GM23338 (cell line): ENCODE data around the gene PTPRN2. TPM values are rescaled to one million over a fixed set of nuclear protein-coding genes. Genes with fewer than 3 reads are reported as not detected.

Experiments
- ATAC-seq: fragments of 200-7000 bp; cut with Tn5 transposase; 3 replicates; pipeline ENCODE4 v1.9.1; 2020
- DNase-seq: peaks from one replicate; pipeline ENCODE4 v3.0.0-alpha.2; 2015; ENCODE audit warnings: low spot score
- H2AFZ ChIP-seq: fragments of 200-600 bp; sonication (generic); 2 replicates; pipeline ENCODE4 v1.8.0; 2016; ENCODE audit warnings: antibody characterized with exemption, mild to moderate bottlenecking, moderate library complexity
- H3F3A ChIP-seq: fragments of 200-600 bp; sonication (generic); replicated peaks from 2 replicates; pipeline ENCODE4 v1.8.0; 2017; ENCODE audit warnings: antibody characterized with exemption, mixed run types, low read depth
- H3K27ac ChIP-seq: fragments of 200-600 bp; sonication (generic); 2 replicates; pipeline ENCODE4 v1.6.1; 2016; ENCODE audit warnings: low read depth
- H3K27me3 ChIP-seq: fragments of 200-600 bp; sonication (generic); 2 replicates; pipeline ENCODE4 v1.8.0; 2016; ENCODE audit warnings: mild to moderate bottlenecking, mixed run types, moderate library complexity; ENCODE audit not compliant: insufficient read depth
- H3K36me3 ChIP-seq: fragments of 200-600 bp; sonication (generic); 2 replicates; pipeline ENCODE4 v1.8.0; 2016; ENCODE audit warnings: mild to moderate bottlenecking; ENCODE audit not compliant: insufficient read depth
- H3K4me1 ChIP-seq: fragments of 200-600 bp; sonication (generic); 2 replicates; pipeline ENCODE4 v1.8.0; 2016; ENCODE audit warnings: mild to moderate bottlenecking, moderate library complexity; ENCODE audit not compliant: insufficient read depth
- H3K4me2 ChIP-seq: fragments of 200-600 bp; sonication (generic); 2 replicates; pipeline ENCODE4 v1.7.1; 2017; ENCODE audit warnings: mixed run types
- H3K4me3 ChIP-seq: fragments of 200-600 bp; sonication (generic); 2 replicates; pipeline ENCODE4 v1.6.1; 2016; ENCODE audit warnings: mixed run types
- H3K79me2 ChIP-seq: fragments of 200-600 bp; sonication (generic); replicated peaks from 2 replicates; pipeline ENCODE4 v1.8.0; 2017; ENCODE audit warnings: mild to moderate bottlenecking; ENCODE audit not compliant: insufficient read depth
- H3K9me2 ChIP-seq: fragments of 200-600 bp; sonication (generic); 2 replicates; pipeline ENCODE4 v1.8.0; 2017; ENCODE audit not compliant: insufficient read depth
- H4K20me1 ChIP-seq: fragments of 200-600 bp; sonication (generic); replicated peaks from 2 replicates; pipeline ENCODE4 v1.8.0; 2017; ENCODE audit warnings: mild to moderate bottlenecking; ENCODE audit not compliant: insufficient read depth
- H3K27ac Mint-ChIP-seq: 2 replicates; pipeline ENCODE4 v1.8.0; 2020; ENCODE audit warnings: inconsistent platforms, mild to moderate bottlenecking, moderate library complexity, mixed read lengths
- H3K27me3 Mint-ChIP-seq: 3 replicates; pipeline ENCODE4 v1.8.0; 2022; ENCODE audit warnings: low read depth, mild to moderate bottlenecking, moderate library complexity, mixed read lengths, inconsistent platforms; ENCODE audit not compliant: insufficient read depth, poor library complexity
- H3K36me3 Mint-ChIP-seq: 3 replicates; pipeline ENCODE4 v1.8.0; 2021; ENCODE audit warnings: low read depth, mild to moderate bottlenecking, inconsistent platforms, moderate library complexity, mixed read lengths
- H3K4me1 Mint-ChIP-seq: 3 replicates; pipeline ENCODE4 v1.8.0; 2020; ENCODE audit warnings: mild to moderate bottlenecking, inconsistent platforms, mixed read lengths
- H3K4me3 Mint-ChIP-seq: 3 replicates; pipeline ENCODE4 v1.8.0; 2021; ENCODE audit warnings: moderate library complexity, mild to moderate bottlenecking, inconsistent platforms, mixed read lengths
- H3K9me3 Mint-ChIP-seq: 3 replicates; pipeline ENCODE4 v1.8.0; 2020; ENCODE audit warnings: moderate library complexity, mild to moderate bottlenecking, inconsistent platforms, mixed read lengths
- CTCF ChIP-seq, 2 experiments: fragments of 200-600 bp in 1 of 2; sonication (generic) in 1 of 2; conservative IDR thresholded peaks; 2 replicates each; pipeline versions ENCODE4 v1.5.1 to v1.6.1; 2016 to 2017; ENCODE audit warnings: antibody characterized with exemption in 2 of 2, low read depth in 2 of 2, mild to moderate bottlenecking in 2 of 2, moderate library complexity in 1 of 2
- JUNB ChIP-seq: IDR thresholded peaks from one replicate; pipeline ENCODE4 v1.6.1; 2016; ENCODE audit warnings: antibody characterized with exemption; ENCODE audit not compliant: unreplicated experiment
- REST ChIP-seq: IDR thresholded peaks from one replicate; pipeline ENCODE4 v1.6.1; 2018; ENCODE audit warnings: antibody characterized with exemption; ENCODE audit not compliant: unreplicated experiment
- STAT1 ChIP-seq: IDR thresholded peaks from one replicate; pipeline ENCODE4 v1.6.1; 2016; ENCODE audit warnings: antibody characterized with exemption; ENCODE audit not compliant: unreplicated experiment
- ZNF331 ChIP-seq: fragments of 250-450 bp; sonication (Bioruptor Pico); IDR thresholded peaks from 2 replicates; pipeline ENCODE4 v1.5.0; 2020; ENCODE audit warnings: low read depth, mild to moderate bottlenecking, moderate library complexity
- polyA plus RNA-seq: library from polyadenylated mRNA; unstranded; fragments of >200 nt; fragmentation: Nextera tagmentation; extraction: Ambion mirVana; gene quantifications from 2 replicates; pipeline ENCODE4 v1.2.1, GENCODE V29; 2016
- total RNA-seq: library from RNA; depleted of rRNA; stranded (reverse); fragments of >200 nt; shearing (Covaris generic); gene quantifications from 2 replicates; pipeline ENCODE4 v1.2.3, GENCODE V29; 2014

Gene PTPRN2
- total and polyA plus RNA-seq, 2 experiments from 2014 or later = 0.87 to 4.0 TPM

GRCh38 chr7:158065340-158065739 is 522.3 kb downstream of the PTPRN2 start:
- no peak for TF ChIP-seq ZNF331
- Histone ChIP-seq H4K20me1 (no peaks in the 10 kb centered on the region), H3K27me3 (no peaks in the 10 kb centered on the region), H2AFZ (no peak overlapping the region), H3K27ac (no peak overlapping the region), H3K4me1 (no peaks in the 10 kb centered on the region), H3K4me2 (no peak overlapping the region), H3F3A (no peaks in the 10 kb centered on the region), H3K4me3 (no peak overlapping the region), H3K79me2 (no peaks in the 10 kb centered on the region), H3K36me3 (no peaks in the 10 kb centered on the region), H3K9me2 (no peaks in the 10 kb centered on the region)
- H3K4me3 Mint-ChIP-seq = no peak overlapping the region
- DNase-seq = no peak
- H3K9me3 Mint-ChIP-seq = peaks cover 75% of the 10 kb centered on the region
- no peak for ATAC-seq
- H3K4me1 Mint-ChIP-seq = no peaks in the 10 kb centered on the region
- peaks cover 18% of the 10 kb centered on the region for H3K27me3 Mint-ChIP-seq
- peaks cover 73% of the 10 kb centered on the region for H3K36me3 Mint-ChIP-seq
- H3K27ac Mint-ChIP-seq = no peak overlapping the region

GRCh38 chr7:158064631-158065030 is 523.0 kb downstream of the PTPRN2 start:
- peaks cover 68% of the 10 kb centered on the region for H3K9me3 Mint-ChIP-seq

More at GRCh38 chr7:158064631-158065030, 523.0 kb downstream of the PTPRN2 start:
- Histone ChIP-seq H3K79me2 (no peaks in the 10 kb centered on the region), H3F3A (no peaks in the 10 kb centered on the region), H2AFZ (no peak overlapping the region), H4K20me1 (no peaks in the 10 kb centered on the region), H3K9me2 (no peaks in the 10 kb centered on the region), H3K27me3 (no peaks in the 10 kb centered on the region), H3K4me3 (no peak overlapping the region), H3K4me2 (no peak overlapping the region), H3K36me3 (no peaks in the 10 kb centered on the region), H3K27ac (no peak overlapping the region), H3K4me1 (no peaks in the 10 kb centered on the region)
- TF ChIP-seq CTCF (conservative IDR thresholded peaks at IDR 0.05; ENCODE audit: low read depth in 2 of 2) (no peak), REST (no peak), JUNB (no peak), STAT1 (no peak)
- DNase-seq = no peak
- Mint-ChIP-seq H3K4me3 (no peak overlapping the region), H3K4me1 (no peaks in the 10 kb centered on the region), H3K27ac (no peak overlapping the region), H3K36me3 (peaks cover 65% of the 10 kb centered on the region), H3K27me3 (peaks cover 13% of the 10 kb centered on the region)
- no peak for ATAC-seq
